GM21529 (cell line): ENCODE measurements around the gene NSD2.

Experiments used
- ATAC-seq: cut with Tn5 transposase; IDR thresholded peaks from one replicate; pipeline ENCODE4 v1.9.1; 2021; ENCODE audit not compliant: unreplicated experiment

NSD2 gene

DNA sequence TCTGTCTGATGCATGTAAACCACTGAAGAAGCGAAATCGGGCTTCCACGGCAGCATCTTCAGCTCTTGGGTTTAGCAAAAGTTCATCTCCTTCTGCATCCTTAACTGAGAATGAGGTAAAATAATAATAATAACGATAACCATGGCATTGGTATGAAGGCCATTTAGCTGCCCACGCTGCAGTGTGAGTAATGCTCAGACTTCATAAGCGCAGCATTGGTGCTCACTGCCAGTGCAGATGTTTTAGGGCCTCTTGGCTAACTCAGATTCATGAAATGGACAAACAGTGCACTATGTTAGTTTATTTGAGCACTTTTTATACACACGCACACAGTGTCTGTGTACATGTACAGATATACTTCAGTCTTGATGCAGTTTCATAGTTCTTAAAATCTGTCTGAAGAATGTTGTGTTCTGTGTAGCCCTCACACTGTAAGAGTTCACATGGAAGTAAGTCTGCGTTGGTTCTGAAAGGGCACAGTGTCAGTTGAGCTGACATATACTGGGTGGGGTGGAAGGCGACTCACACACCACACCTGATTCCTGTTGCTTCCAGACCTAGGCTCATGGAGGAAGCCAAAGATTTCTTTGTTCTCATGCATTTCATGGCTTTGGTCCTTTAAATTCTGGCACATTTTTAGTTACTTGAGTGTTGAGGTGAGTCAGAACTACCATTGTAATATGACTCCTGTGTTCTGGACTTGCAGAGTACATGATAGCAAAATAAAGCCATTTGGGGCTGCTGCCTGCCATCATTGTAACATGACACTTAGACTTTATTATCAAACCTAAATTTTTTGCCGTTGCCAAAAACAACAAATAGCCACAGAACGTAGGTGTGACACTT lies 68.7 kb downstream of the NSD2 start:
- ATAC-seq, result no peak

GRCh38 chr4:1940566-1940965 lies 69.4 kb downstream of the NSD2 start:
- no peak for ATAC-seq

DNA sequence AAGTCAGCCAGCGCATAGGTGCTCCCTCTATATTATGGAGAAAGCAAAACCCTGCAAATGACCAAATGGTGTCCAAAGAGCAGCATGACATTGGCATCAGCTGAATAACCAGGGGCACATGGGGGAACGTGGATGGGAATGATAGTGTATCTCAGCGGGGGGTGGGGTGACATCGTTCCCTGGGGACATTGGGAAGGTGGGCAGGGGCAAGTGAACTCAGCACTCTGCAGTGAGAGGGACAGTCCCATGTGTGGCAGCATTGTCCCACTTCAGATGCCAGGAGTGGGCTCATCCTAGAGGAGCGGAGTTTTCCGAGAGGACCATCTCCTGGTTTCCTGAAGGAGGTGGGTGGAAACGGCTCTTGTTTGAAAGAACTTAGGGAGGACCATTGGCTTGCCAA lies 72.7 kb downstream of the NSD2 start:
- ATAC-seq, result no peak

GRCh38 chr4:1945124-1945895 lies 74.1 kb downstream of the NSD2 start:
- ATAC-seq, result no peak

- no peak for ATAC-seq
Measured at GRCh38 chr4:1945912-1946311, 74.7 kb downstream of the NSD2 start.

- ATAC-seq, result no peak
Measured at GRCh38 chr4:1948232-1948631, 77.0 kb downstream of the NSD2 start.

GRCh38 chr4:1948892-1949436 lies 77.8 kb downstream of the NSD2 start:
- ATAC-seq, result no peak

GRCh38 chr4:1950369-1950768 lies 79.2 kb downstream of the NSD2 start:
- no peak for ATAC-seq

- ATAC-seq, result no peak
Measured at GRCh38 chr4:1952058-1952700, 81.0 kb downstream of the NSD2 start.

DNA sequence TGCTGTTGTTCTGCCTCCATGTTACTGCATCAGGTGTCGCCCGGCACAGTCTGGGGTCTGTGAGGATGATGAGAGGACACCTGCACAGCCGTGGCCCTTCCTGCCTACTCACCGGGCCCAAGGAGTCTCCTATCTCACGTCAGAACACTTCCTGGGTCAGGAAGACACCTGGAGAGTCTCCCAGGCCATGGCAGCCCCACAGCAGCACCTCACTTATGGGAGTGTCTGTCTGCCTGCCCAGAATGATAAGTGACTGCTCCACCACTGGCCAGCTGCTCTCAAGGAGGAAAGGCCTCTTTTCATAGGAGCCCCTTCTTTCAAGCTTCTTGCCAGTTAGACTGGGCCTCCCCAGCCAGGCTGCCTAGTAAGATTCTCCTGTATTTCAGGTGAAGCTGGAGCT lies 81.5 kb downstream of the NSD2 start:
- no peak for ATAC-seq

- no peak for ATAC-seq
Measured at GRCh38 chr4:1953335-1953734, 82.1 kb downstream of the NSD2 start.

DNA sequence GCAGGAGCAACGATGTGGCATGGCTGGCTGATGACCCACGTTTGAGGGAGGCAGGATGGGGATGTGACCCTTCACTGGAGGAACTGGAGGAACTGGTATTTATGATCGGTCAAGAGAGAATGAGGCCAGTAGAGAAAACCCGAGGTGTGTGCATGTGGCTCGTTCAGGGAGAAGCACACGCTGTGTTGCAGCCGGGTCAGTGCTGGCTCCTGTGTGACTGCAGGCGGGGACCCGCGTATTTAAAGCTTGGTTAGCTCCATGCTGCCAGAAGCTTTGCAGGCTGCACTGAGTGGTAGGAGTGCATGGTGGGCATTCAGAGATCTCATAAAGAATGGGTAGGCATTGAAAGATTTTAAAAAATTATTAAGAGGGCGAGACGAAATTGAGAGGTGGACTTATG lies 85.4 kb downstream of the NSD2 start:
- ATAC-seq, result no peak

GRCh38 chr4:1958276-1959103 lies 87.3 kb downstream of the NSD2 start:
- ATAC-seq, result no peak

DNA sequence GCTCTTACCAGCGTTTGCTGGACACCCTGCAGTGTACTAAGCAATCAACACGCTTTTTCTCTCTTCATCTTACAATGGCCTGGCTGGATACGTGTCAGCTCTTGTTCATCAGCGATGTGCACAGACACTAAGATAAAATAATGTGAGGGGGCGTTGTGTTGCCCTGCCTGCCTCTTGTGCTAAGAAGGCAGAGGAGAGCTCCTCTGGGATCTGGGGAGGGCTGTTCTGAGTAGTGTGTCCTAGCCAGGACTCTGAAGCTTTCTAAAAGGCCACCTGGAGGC lies 87.9 kb downstream of the NSD2 start:
- no peak for ATAC-seq

- ATAC-seq, result no peak
Measured at GRCh38 chr4:1960170-1960825, 89.1 kb downstream of the NSD2 start.

DNA sequence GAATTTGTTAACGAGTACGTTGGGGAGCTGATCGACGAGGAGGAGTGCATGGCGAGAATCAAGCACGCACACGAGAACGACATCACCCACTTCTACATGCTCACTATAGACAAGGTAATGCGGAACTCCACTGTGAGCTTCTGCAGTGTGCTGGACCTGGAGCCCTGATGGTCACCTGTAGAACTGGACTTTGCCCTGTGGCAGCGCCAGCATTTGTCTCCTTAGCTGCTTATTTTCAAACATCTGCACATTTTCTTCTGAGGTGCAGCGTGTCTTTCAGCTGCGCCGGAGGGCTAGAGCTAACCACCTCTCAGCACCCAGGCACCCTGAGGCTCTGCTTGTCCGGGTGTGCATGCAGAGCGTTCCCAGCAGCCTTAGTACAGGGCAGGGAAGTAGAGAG lies 89.8 kb downstream of the NSD2 start:
- no peak for ATAC-seq

DNA sequence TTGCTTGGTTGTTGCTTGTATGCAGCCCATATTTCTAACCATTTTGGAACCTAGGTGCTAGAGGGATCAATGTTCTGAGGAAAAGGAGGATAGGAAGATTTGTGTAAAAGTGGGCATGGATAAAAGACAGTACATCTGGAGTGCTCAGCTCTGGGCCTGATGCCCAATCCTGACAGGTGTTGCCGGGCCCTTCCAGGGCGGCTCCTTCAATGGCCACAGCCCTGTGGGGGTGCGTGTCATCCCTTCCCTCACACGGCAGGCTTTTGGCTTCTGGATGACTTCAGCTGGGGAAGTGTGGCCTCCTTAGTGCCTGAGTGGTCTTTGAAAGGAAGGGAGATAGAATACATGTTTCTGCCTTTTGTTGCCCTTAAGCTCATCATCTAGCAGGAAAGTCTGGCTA lies 90.4 kb downstream of the NSD2 start:
- no peak for ATAC-seq

DNA sequence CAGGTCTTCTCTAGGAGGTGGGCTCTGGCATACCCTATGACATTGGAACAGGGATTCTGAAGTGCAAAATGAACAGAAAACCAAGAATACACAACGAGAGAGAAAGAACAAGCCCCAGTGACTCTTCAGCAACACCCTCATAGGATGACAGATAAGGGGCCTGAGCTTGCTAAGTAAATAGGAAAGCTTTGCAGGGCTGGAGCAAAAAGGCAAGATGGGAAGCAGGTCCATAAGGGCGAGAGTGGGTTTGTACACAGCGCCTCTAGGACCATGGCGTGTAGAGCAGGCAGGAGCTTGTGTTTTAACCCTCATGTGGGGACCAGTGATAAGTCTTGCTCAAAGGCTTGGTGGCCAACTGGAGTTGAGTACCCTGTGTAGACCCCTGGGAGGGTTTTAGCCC lies 91.8 kb downstream of the NSD2 start:
- ATAC-seq, result no peak

GRCh38 chr4:1964443-1964842 lies 93.2 kb downstream of the NSD2 start:
- ATAC-seq, result no peak

GRCh38 chr4:1964971-1965370 lies 93.8 kb downstream of the NSD2 start:
- no peak for ATAC-seq
